Jurkat, Clone E6-1 (cell line): ENCODE measurements around the gene DDAH2. TPM values are rescaled to one million over a fixed set of nuclear protein-coding genes. Genes with fewer than 3 reads are reported as not detected.

ENCODE experiments used
- DNase-seq: peaks from one replicate; pipeline ENCODE4 v3.0.0-alpha.2; 2011; ENCODE audit warnings: low read depth, low spot score
- H3K4me3 ChIP-seq: 2 replicates; pipeline ENCODE4 v1.5.1; 2011; ENCODE audit warnings: mild to moderate bottlenecking, low read length, control low read depth, moderate library complexity
- polyA plus RNA-seq: library from polyadenylated mRNA; unstranded; fragments of >200 nt; gene quantifications from one replicate; pipeline ENCODE4 v1.2.1, GENCODE V29; 2012; ENCODE audit warnings: missing spikeins; ENCODE audit not compliant: insufficient read length, insufficient read depth

DDAH2 gene, protein sequence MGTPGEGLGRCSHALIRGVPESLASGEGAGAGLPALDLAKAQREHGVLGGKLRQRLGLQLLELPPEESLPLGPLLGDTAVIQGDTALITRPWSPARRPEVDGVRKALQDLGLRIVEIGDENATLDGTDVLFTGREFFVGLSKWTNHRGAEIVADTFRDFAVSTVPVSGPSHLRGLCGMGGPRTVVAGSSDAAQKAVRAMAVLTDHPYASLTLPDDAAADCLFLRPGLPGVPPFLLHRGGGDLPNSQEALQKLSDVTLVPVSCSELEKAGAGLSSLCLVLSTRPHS
- 75.5 TPM for polyA plus RNA-seq

DNA sequence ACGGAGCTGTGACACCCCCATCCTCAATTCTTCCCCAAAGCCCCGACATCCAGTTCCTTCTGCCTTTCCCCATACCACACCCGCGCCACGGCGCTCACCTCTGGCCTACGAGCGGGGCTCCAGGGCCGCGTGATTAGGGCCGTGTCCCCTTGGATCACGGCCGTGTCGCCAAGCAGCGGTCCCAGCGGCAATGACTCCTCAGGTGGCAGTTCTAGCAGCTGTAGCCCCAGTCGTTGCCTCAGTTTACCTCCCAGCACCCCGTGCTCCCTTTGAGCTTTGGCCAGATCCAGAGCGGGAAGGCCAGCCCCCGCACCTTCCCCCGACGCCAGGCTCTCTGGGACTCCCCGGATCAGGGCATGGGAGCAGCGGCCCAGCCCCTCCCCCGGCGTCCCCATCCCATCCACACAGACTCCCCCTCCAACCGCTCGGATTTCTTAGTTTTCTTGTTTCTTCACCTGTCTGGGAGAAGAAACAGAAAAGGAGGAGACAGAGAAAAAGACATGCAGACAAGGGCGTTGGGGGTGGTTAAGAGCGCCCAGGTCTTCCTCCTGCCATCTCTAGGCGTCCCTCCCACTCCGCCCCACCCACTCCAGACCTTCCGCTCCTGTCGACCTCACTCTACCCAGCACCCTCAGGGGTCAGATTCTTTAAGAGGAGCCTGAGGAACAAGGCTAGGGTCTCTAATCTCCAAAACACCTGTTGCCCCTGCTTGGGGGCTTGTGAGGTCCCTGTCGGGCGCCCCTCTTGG, at the start of gene DDAH2:
Gene DDAH2 (minus strand): TSS at position 533 of the 748 bp plus-strand sequence. CDS start 138 bp downstream, at position 395.
- DNase-seq, result no peak
- peak within 1 kb of the TSS; percentile 62 for H3K4me3 ChIP-seq

DNA sequence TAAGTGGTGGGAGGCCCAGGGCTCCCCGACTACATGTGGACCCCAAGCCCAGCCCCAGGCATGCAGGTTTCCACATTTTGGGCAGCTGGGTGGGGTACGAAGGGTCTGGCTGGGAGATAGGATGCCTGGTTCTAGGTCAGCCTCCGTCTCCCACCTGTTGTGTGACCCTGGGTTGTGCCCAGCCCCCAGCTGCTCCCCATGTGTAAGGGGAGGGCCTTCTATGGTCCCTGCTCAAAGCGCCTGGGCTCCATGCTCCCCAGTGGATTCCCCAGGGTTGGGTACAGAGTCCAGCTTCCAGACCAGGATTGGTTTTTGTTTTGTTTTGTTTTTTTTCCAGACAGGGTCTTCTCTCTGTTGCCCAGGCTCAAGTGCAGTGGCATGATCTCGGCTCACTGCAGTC, 49.1 kb upstream of the DDAH2 start:
- H3K4me3 ChIP-seq, result no peak overlapping the region
- no peak for DNase-seq

DNA sequence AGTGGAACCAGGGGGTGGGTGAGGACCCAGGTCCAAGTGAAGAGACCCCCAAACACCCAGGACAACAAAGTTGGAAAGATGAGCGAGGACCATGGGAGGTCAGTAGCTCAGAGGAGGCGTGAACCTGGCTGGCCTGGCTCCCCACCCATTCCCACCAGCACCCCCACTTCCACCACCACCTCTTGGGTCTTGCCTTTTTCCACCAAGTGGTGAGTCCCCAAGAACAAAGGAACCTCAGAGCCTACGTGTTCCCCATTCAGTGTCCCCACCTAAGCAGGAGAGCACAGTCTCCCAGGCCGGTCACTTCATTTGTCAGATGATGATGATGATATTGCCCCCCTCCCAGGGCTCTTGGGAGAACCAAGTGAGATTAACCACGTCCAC, 48.6 kb upstream of the DDAH2 start:
- H3K4me3 ChIP-seq, result no peak overlapping the region
- DNase-seq, result no peak

DNA sequence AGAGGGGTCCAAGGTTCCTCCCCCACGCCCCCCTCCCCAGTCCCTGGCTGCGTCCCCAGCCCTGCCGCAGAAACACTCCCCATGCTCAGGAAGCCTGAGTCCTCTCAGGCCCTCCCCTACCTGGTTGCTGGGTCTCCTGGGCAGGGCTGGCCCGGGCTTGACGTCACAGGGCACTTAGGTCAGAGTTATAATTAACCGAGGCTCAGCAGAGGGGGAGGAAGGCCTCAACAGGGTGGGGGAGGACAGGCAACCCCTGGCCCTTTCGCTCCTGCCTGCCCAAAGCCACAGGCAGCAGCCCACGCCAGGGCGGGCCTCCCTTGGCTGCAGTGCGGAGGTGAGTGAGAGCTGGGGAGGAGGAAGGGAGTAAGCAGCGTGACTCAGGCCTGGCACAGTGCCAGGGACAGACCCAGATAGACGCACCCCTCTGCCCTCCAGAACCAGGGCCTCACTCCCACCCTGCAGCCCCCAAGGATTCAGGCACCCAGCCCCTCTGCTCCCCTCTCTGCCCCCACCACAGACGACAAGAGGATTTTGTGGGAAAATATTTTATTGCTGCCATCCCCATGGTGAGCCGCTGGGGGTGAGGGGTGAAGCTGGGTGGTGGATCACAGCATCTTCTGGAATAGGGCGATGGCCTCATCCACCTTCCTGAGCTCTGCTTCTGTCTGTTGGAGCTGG, 48.0 kb upstream of the DDAH2 start, which contains the start of gene VWA7:
Gene VWA7 (minus strand): TSS at position 340 of the 678 bp plus-strand sequence. CDS start 549 bp downstream, outside the sequence.
- no peak for DNase-seq
- no peak within 1 kb of the TSS for H3K4me3 ChIP-seq

DNA sequence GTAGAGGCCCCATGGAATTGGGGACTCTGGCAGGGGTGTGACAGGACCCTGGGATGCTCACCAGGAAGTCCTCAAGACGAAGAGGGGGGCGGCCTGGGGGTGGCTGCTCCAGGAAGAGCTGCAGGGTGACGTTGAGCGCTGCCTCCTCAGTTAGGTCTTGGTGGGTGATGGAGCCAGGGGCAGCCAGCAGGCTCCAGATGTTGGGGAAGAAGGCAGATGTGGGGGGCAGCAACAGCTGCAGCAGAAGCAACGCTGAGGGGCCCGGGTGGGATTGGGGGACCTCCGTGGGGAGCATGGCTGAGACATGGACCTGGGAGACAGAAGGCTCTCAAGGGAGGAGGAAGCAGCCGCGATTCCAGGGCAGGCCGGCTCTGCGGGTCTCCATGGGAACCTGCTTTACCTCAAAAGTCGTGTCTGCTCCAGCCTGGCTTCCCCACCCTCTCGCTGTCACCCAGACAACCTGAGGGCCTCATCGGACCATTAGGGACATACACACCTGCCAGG, 47.4 kb upstream of the DDAH2 start:
- DNase-seq, result no peak
- H3K4me3 ChIP-seq, result no peak overlapping the region

DNA sequence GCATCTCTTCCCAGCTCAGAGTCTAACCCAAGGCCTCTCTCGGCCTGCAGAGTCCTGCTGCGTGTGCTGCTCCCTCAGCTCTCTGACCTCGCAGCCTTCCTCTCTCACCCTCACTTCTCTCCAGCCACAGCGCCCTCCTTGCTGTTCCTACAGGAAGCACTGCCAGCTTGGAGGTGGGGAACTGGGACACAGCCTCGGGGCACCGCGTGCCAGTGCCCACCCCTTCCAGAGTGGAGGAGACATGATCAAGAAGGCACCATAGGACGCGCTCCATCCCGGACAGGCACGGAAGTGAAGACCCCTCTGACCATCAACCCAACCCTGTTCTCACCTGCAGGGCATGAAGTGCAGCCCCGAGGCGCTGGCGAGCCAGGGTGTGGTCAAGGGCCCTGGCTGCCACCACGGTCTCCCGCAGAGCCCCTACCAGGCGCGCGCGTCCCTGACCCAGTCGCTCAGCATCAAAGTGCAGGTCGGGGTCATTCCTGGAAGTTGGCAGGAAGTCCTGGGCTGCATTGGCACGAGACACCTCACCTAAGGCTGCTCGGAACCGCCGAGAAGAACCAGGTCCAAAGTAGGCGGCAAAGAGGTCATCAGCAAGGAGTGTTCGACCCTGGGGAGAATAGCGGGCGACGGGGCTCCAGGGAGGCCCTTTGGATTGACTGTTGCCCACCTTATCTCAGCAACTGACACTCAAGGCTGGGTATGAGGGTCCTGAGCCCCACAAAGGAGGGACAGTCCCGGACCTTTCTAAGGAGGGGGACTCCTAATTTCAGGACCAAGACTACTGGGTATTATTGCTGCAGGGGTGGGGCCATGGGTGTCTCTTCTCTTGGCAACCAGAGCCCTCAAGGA, 46.8 kb upstream of the DDAH2 start:
- no peak for DNase-seq
- H3K4me3 ChIP-seq, result no peak overlapping the region

DNA sequence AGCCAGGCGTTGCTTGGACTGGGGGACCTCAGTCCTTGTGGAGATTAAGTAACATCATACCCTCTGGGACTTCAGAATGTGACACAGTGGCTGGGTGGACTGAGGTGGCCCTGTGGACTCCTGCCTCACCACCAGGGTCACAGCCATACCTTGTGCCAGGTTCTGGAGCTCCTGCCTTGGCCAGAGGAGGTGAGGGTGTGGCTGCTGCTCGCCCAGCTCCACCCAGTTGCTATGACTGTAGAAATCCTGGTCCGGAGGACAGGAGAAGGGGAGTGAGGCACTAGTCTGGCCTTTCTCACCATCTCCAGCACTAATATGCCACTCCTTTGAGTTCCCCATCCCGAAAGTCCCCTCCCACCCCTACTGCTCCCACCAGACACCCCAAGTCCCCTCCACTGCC, 46.1 kb upstream of the DDAH2 start:
- no peak overlapping the region for H3K4me3 ChIP-seq
- no peak for DNase-seq

DNA sequence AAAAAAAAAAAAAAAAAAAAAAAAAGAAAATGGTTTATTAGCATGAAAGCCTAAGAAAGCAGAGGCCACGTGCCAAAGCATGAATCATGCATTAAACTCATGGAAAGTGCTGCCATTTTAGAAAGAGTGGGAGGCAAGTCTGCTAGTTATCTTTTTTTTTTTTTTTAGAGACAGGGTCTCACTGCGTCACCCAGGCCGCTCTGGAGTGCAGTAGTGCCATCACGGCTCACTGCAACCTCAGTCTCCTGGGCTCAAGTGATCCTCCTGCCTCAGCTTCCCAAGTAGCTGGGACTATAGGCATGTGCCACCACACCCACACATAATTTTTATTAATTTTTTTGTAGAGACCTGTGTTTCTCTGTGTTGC, 42.9 kb upstream of the DDAH2 start:
- no peak for DNase-seq
- no peak overlapping the region for H3K4me3 ChIP-seq

DNA sequence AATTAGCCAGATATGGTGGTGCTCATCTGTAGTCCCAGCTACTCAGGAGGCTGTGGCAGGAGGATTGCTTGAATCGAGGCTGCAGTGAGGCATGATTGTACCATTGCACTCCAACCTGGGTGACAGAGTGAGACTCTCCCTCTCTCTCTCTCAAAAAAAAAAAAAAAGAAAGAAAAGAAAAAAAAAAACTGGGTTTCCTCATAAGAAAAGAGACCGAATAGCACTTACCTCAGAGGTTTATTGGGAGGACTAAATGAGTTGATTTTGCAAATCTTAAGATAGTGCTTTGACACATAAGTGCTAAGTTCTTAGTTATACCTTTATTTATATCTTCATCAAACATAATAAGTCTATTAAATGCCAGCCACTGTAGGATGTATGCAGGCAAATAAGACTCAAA, 41.8 kb upstream of the DDAH2 start:
- H3K4me3 ChIP-seq, result no peak overlapping the region

DNA sequence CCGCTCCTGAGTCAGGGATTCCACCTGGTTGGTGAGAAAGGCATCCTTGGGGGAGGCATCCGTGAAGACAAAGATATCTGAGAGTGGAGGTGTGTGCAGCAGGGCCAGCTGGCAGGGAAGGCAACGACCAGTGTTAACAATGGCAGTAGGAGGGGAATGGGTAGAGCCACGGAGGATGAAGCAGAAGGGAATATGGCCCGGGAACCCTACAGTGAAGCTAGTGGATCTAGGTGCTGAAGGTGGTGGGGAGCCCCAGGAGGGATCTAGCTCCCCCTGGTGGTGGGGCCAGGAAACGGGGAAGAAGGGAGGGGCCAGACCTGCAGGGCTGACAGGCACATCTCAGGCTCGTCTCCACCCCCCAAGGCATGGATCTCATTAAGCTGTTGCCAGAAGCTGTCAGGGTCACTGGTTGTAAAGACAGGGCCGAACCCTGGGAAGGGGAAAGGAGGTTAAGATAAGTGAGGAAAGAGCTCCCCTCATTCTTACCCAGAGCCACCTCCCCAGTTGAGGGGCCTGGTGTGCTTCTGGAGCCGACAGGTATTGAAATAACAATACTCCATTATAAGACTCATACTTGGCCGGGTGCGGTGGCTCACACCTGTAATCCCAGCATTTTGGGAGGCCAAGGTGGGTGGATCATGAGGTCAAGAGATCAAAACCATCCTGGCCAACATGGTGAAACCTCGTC, 40.7 kb upstream of the DDAH2 start:
- H3K4me3 ChIP-seq, result no peak overlapping the region
- DNase-seq, result peak; percentile 66

More for the DNA sequence above, 41.8 kb upstream of the DDAH2 start:
- DNase-seq, result no peak

DNA sequence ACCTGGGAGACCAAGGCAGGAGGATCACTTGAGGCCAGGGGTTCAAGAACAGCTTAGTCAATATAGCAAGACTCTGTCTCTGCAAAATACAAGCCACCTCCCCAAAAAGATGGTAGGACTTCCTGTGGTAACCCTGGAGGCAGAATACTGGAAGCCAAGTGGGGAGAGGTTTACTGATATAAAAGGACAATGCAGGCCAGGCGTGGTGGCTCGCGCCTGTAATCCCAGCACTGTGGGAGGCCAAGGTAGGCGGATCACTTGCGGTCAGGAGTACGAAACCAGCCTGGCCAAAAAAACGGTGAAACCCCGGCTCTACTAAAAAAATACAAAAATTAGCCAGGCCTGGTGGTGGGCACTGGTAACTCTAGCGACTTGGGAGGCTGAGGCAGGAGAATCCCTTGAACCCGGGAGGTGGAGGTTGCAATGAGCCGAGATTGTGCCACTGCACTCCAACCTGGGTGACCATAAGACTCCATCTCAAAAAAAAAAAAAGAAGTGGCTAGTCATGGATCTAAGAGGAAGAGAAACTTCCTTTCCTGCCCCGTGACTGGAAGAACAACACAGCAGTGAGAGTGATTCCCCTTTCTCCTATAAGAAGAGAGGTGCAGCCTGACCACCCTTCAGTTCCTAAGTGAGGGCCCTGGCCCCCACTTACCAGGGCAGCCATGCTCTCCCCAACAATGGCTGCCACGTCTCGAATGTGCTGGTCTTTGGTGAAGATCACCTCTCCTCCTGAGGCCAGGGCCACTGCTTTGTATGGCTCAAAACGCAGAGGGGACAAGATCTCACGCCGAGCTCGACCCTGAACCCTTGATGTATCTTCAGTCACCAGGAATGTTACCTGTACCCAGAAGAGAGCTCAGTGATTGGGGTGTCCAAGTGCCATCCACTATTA, 39.5 kb upstream of the DDAH2 start:
- no peak for DNase-seq
- no peak overlapping the region for H3K4me3 ChIP-seq

DNA sequence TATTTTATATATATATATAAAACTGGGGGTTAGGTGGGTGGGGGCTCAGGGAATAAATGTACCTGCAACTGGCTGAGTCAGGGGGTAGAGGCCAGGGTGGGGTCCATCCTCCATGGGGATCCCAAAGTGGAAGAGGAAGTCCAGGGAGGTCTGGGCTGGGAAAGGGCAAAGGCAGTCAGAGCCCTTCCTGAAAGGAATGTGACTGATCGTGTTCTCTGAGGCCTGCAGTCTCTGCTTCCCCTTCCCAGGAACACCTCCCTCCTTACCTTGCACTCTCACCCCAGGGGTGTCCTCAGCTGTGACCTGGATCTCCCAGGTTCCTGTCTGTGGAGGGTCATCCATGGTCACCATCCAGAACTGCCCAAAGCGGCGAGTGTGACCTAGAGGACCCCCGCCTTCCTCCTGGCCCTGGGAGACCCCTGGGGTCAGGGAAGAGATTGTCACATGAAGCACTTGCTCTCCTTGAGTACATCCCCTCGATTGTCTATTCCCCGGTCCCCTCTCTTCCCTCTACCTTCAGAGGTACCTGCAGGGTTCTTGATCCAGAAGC, 38.1 kb upstream of the DDAH2 start:
- H3K4me3 ChIP-seq, result no peak overlapping the region

DNA sequence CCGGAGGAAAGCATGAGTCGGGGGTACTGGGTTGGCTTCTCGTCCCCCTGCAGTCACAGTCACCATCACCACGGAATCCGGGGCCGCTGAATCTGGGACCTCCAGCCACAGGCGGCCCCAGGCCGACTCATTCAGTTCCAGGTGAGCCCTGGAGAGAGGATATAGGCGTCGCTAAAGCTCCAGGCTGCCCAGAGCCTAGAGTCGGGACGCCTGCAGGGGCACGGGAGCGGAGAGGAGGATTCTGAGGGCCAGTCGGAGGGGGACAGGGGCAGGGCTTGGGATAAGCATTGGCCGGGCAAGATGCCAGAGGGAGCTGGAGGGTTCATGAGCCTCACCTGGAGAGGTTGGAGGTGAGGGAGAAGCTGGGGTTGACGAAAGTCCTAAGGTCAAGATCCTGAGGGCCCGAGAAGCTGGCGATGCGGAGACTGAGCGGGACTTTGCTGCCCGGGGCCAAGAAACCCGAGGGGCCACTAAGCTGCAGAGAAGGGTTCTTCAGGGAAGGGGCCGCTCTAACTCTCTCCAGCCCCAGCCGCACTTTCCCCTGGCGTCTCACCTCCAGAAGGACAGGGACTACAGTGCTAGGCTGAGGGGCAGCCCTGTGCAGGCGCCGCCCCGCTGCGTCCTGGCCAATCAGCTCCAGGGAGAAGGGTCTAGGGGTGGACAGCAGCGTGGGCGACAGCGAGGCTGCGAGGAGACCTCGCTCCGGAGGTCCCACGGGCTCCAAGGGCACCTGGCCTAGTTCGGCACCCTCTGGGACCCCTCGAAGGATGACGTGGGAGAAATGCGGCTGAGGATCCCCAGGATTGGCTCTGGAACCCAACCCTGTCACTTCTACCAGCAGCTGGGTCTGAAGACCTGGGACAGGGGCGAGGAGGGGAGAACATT, 37.1 kb upstream of the DDAH2 start:
- DNase-seq, result no peak
- no peak overlapping the region for H3K4me3 ChIP-seq

More for the DNA sequence above, 38.1 kb upstream of the DDAH2 start:
- DNase-seq, result no peak

DNA sequence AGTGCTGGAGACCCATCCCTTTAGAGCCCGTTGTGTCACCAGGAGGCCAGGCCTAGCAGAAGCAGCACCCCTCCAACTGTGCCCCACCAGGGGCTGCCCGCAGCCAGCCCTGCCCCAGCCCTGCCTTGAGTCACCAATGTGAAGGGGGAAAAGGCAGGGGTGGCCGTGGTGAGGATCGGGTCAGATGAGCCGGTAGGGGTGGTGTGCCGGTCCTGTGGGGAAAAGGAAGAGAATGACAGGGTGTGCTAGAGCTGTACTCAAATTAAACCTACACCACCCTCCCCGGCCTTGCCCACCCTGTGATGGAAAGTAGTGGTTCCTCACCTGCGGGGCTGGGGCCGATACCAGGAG, 36.4 kb upstream of the DDAH2 start:
- H3K4me3 ChIP-seq, result no peak overlapping the region
- DNase-seq, result no peak

DNA sequence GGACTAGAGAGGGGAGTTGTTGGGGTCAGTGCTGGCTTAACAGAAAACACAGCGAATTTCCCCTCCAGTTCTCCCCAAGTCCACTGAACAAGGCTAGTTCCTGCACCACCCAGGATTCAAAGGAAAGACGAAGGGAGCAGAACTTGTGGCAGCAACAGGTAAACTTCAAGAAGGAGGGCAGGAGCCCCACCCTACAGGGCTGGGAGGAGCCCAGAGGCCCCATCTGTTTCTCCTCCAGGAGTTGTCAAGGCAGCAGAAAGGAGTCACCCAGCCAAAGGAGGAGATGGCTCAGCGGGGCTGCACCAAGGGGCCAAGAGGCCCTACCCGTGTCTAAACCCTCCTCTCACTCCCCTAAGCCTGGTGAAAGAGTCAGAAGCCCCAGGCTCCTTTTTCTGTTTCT, 35.1 kb upstream of the DDAH2 start:
- DNase-seq, result no peak

DNA sequence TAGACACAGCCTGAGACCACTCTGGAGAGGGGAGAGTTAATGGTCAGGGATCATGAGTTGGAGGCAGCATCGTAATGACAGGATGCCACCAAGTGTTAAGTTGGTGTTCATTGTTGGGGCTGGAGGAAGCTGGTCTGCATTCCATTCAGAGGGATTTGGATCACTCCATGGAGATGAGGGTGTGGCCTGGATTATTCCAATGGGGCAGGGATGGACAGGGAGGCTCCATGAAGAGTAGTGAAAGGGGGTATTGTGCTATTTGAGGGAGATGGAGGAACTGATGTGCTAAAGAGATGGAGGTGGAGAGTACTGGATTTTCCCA, 34.5 kb upstream of the DDAH2 start:
- no peak for DNase-seq
- no peak overlapping the region for H3K4me3 ChIP-seq

More for the DNA sequence above, 35.1 kb upstream of the DDAH2 start:
- H3K4me3 ChIP-seq, result no peak overlapping the region
